GM23248 (cell line): ENCODE data around the gene NXPE2. TPM values are rescaled to one million over a fixed set of nuclear protein-coding genes. Genes with fewer than 3 reads are reported as not detected.

Experiments used
- DNase-seq: peaks from one replicate; pipeline ENCODE4 v3.0.0-alpha.2; 2015
- H2AFZ ChIP-seq: fragments of 200-600 bp; sonication (generic); 2 replicates; pipeline ENCODE4 v1.6.1; 2016; ENCODE audit warnings: antibody characterized with exemption
- H3F3A ChIP-seq: fragments of 200-600 bp; sonication (generic); 2 replicates; pipeline ENCODE4 v1.6.1; 2016; ENCODE audit warnings: mild to moderate bottlenecking, antibody characterized with exemption, mixed run types; ENCODE audit not compliant: insufficient read depth
- H3K27ac ChIP-seq: fragments of 200-600 bp; sonication (generic); 2 replicates; pipeline ENCODE4 v1.5.1; 2016; ENCODE audit warnings: mild to moderate bottlenecking
- H3K27me3 ChIP-seq: fragments of 200-600 bp; sonication (generic); replicated peaks from 2 replicates; pipeline ENCODE4 v1.6.1; 2016; ENCODE audit warnings: mild to moderate bottlenecking; ENCODE audit not compliant: insufficient read depth
- H3K36me3 ChIP-seq: fragments of 200-600 bp; sonication (generic); 2 replicates; pipeline ENCODE4 v1.6.1; 2016; ENCODE audit warnings: low read depth, mild to moderate bottlenecking
- H3K4me1 ChIP-seq: fragments of 200-600 bp; sonication (generic); 2 replicates; pipeline ENCODE4 v1.6.1; 2016; ENCODE audit warnings: mild to moderate bottlenecking; ENCODE audit not compliant: insufficient read depth
- H3K4me2 ChIP-seq: fragments of 200-600 bp; sonication (generic); one replicate; pipeline ENCODE4 v1.6.1; 2016; ENCODE audit warnings: mild to moderate bottlenecking; ENCODE audit not compliant: unreplicated experiment
- H3K4me3 ChIP-seq: fragments of 200-600 bp; sonication (generic); 2 replicates; pipeline ENCODE4 v1.5.1; 2016; ENCODE audit warnings: mild to moderate bottlenecking
- H3K79me2 ChIP-seq: fragments of 200-600 bp; sonication (generic); 2 replicates; pipeline ENCODE4 v1.6.1; 2016; ENCODE audit warnings: mild to moderate bottlenecking; ENCODE audit not compliant: insufficient read depth
- H3K9ac ChIP-seq: fragments of 200-600 bp; sonication (generic); 2 replicates; pipeline ENCODE4 v1.6.1; 2016; ENCODE audit warnings: mild to moderate bottlenecking
- H3K9me2 ChIP-seq: fragments of 200-600 bp; sonication (generic); 2 replicates; pipeline ENCODE4 v1.6.1; 2016; ENCODE audit warnings: mixed run types, mild to moderate bottlenecking, moderate library complexity; ENCODE audit not compliant: insufficient read depth
- H3K9me3 ChIP-seq: fragments of 200-600 bp; sonication (generic); one replicate; pipeline ENCODE4 v1.6.1; 2017; ENCODE audit warnings: low read depth
- H4K20me1 ChIP-seq: fragments of 200-600 bp; sonication (generic); 2 replicates; pipeline ENCODE4 v1.6.0; 2016; ENCODE audit not compliant: insufficient read depth
- EZH2 ChIP-seq: fragments of 200-600 bp; sonication (generic); IDR thresholded peaks from 2 replicates; pipeline ENCODE4 v1.6.1; 2018; ENCODE audit warnings: antibody characterized with exemption, mild to moderate bottlenecking; ENCODE audit not compliant: insufficient read depth, poor library complexity, severe bottlenecking
- EZH2phosphoT487 ChIP-seq: fragments of 200-600 bp; sonication (generic); IDR thresholded peaks from 2 replicates; pipeline ENCODE4 v1.6.1; 2018; ENCODE audit warnings: antibody characterized with exemption, moderate library complexity, mild to moderate bottlenecking, low read depth; ENCODE audit not compliant: insufficient read depth
- WGBS, 2 experiments: methylation state at CpG; one replicate each; pipeline ENCODE4 v1.1.6; 2015 to 2017; ENCODE audit warnings: low lambda C conversion rate in 2 of 2, low coverage in 1 of 2; ENCODE audit errors: missing lambda C conversion rate in 2 of 2; 5-methylcytosine and 5-hydroxymethylcytosine counted together
- in situ Hi-C: fragments of 300-500 bp; cut with MboI; formaldehyde crosslinking; loops from 2 replicates; pipeline ENCODE4 v1.15.0; 2020
- polyA plus RNA-seq: library from polyadenylated mRNA; unstranded; fragments of >200 nt; fragmentation: Nextera tagmentation; extraction: Ambion mirVana; gene quantifications from 2 replicates; pipeline ENCODE4 v1.2.1, GENCODE V29; 2016
- total RNA-seq: library from RNA; depleted of rRNA; stranded (reverse); fragments of >200 nt; shearing (Covaris generic); gene quantifications from 2 replicates; pipeline ENCODE4 v1.2.3, GENCODE V29; 2014

The NXPE2 gene
- total and polyA plus RNA-seq, 2 experiments from 2014 or later: 0.13 TPM; not detected in 1

DNA sequence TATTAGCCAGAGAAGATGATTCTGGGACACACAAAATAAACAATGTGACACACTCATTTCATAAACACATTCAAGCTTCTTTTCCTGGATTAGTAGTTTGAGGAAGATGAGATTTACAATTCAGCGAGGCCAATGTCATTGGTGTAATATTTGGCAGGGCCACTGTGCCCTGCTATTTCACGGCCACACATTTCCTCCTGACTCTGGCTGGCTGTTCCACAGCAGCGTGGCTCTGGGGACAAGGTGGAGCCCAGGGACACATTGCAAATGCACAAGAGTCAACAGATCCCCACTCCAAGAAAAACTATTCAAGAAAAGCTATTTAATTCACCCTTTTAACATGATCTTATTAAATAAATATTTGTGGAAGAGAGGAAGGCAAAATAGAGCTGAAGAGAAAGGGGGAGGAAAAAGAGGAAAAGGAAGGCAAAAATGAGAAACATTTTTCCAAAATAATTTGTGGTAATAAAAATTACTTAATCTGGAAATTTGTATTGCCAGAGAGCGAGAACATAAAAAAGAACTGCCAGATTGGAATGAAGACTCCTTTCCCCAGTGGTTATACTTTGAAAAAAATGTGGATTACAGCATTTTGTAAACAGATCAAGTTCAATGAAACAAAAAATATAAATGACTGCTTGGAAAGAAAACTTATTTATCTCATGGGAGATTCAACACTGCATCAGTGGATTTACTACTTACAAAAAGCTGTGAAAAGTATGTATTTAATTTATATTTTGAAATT, 27.1 kb downstream of the NXPE2 start:
- H3K79me2 ChIP-seq: no peaks in the 10 kb centered on the region
- no peaks in the 10 kb centered on the region for H3K9me3 ChIP-seq
- DNase-seq: no peak
- no peaks in the 10 kb centered on the region for H3K4me1 ChIP-seq
- TF ChIP-seq EZH2 (no peak), EZH2phosphoT487 (no peak)
- in situ Hi-C loops: no loop called here
- no peaks in the 10 kb centered on the region for H3K36me3 ChIP-seq
- no peak overlapping the region for H3K4me2 ChIP-seq
- H2AFZ ChIP-seq: no peak overlapping the region
- WGBS, 2 experiments: 3 to 5% methylated on average over 4 of the region's 4 CpGs
- no peak overlapping the region for H3K9ac ChIP-seq
- H3F3A ChIP-seq: no peaks in the 10 kb centered on the region
- no peak overlapping the region for H3K4me3 ChIP-seq
- H3K27ac ChIP-seq: no peak overlapping the region
- no peaks in the 10 kb centered on the region for H3K27me3 ChIP-seq
- no peaks in the 10 kb centered on the region for H3K9me2 ChIP-seq
- no peaks in the 10 kb centered on the region for H4K20me1 ChIP-seq

DNA sequence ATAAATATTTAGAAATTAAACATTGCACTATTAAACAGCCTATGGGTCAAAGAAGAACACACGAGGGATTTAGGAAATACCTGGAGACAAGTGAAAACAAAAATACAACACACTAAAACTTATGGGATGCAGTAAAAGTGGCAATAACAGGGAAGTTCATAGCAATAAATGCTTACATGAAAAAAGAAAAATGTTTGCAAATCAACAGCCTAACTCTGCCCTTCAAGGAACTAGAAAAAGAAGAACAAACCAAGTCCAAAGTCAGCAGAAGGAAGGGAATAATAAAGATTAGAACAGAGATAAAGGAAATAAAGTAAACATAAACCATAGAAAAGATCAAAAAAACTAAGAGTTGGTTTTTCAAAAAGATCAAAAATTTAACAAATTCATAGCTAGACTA, 31.6 kb downstream of the NXPE2 start:
- no peaks in the 10 kb centered on the region for H3K79me2 ChIP-seq
- H3K27me3 ChIP-seq: no peaks in the 10 kb centered on the region
- H3K4me1 ChIP-seq: no peaks in the 10 kb centered on the region
- H3K36me3 ChIP-seq: no peaks in the 10 kb centered on the region
- in situ Hi-C loops: no loop called here
- H3K4me2 ChIP-seq: no peak overlapping the region
- no peak for DNase-seq
- H4K20me1 ChIP-seq: no peaks in the 10 kb centered on the region
- no peaks in the 10 kb centered on the region for H3F3A ChIP-seq
- no peak overlapping the region for H2AFZ ChIP-seq
- H3K9me3 ChIP-seq: no peaks in the 10 kb centered on the region
- no peak overlapping the region for H3K27ac ChIP-seq
- H3K4me3 ChIP-seq: no peak overlapping the region
- 14 to 24% methylated on average over 1 of the region's 1 CpG for WGBS, 2 experiments
- H3K9me2 ChIP-seq: no peaks in the 10 kb centered on the region
- no peak overlapping the region for H3K9ac ChIP-seq
- TF ChIP-seq EZH2phosphoT487: no peak
- TF ChIP-seq EZH2: no peak

DNA sequence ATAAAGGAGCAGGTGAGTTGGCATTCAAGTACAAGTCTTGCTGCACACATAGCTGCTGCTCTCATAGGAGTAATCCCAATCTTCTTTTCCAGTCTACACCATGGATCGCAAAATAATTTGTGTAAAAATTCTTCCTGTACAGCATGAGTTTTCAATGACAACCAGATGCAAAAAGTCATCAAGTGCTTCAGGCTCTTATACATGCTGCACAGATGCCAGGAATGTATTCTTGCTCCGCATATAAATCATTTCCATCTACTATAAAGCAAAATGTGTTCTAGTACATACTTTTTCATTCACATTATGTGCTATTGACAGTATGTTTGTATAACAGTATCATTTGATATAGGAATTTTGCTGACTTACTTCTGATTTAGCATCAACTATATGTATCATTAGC, 35.4 kb downstream of the NXPE2 start:
- Histone ChIP-seq H3K9me3 (no peaks in the 10 kb centered on the region), H3K27me3 (no peaks in the 10 kb centered on the region), H3K4me1 (no peaks in the 10 kb centered on the region), H3K9me2 (no peaks in the 10 kb centered on the region), H3K27ac (no peak overlapping the region), H3K36me3 (no peaks in the 10 kb centered on the region), H3K4me2 (no peak overlapping the region), H3K9ac (no peak overlapping the region), H4K20me1 (no peaks in the 10 kb centered on the region), H3K4me3 (no peak overlapping the region), H3K79me2 (no peaks in the 10 kb centered on the region), H3F3A (no peaks in the 10 kb centered on the region), H2AFZ (no peak overlapping the region)
- 9 to 14% methylated on average over 2 of the region's 2 CpGs for WGBS, 2 experiments
- DNase-seq: no peak
- in situ Hi-C loops: no loop called here
- TF ChIP-seq EZH2phosphoT487 (no peak), EZH2 (no peak)

DNA sequence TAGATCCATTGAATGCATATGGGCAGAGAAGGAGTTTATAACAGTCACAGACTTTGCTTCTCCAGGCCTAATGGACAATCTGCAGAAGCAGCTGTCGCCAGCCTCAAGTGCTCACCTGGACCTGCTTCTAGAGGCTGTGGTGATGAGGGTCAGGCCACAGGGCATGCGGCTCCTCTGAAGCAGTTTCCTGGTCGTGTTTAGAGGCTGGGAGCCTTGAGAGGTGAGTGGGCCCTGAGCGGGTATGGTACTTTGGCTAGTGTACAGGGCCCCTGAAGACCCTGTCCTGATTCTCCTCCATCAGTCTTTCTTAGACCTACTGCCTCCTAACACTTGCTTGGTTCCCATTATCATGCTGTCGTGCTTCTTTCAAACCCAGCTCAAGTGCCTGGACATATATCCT, 41.2 kb downstream of the NXPE2 start:
- H3K27me3 ChIP-seq: no peaks in the 10 kb centered on the region
- in situ Hi-C loops: no loop called here

More for the DNA sequence above, 41.2 kb downstream of the NXPE2 start:
- Histone ChIP-seq H3K4me3 (no peak overlapping the region), H4K20me1 (no peaks in the 10 kb centered on the region), H3F3A (no peaks in the 10 kb centered on the region), H3K27ac (no peak overlapping the region), H2AFZ (no peak overlapping the region), H3K4me2 (no peak overlapping the region), H3K36me3 (no peaks in the 10 kb centered on the region), H3K79me2 (no peaks in the 10 kb centered on the region), H3K9me2 (no peaks in the 10 kb centered on the region), H3K9ac (no peak overlapping the region), H3K9me3 (no peaks in the 10 kb centered on the region), H3K4me1 (no peaks in the 10 kb centered on the region)
- 31 to 34% methylated on average over 5 of the region's 5 CpGs for WGBS, 2 experiments
- TF ChIP-seq EZH2phosphoT487: no peak
- TF ChIP-seq EZH2: no peak
- DNase-seq: no peak
